HG03039 (cell line): ENCODE data around the gene CSMD2.

Source experiments
- ATAC-seq: cut with Tn5 transposase; IDR thresholded peaks from one replicate; pipeline ENCODE4 v1.9.1; 2021; ENCODE audit warnings: mild to moderate bottlenecking, moderate library complexity; ENCODE audit not compliant: unreplicated experiment

Gene CSMD2

DNA sequence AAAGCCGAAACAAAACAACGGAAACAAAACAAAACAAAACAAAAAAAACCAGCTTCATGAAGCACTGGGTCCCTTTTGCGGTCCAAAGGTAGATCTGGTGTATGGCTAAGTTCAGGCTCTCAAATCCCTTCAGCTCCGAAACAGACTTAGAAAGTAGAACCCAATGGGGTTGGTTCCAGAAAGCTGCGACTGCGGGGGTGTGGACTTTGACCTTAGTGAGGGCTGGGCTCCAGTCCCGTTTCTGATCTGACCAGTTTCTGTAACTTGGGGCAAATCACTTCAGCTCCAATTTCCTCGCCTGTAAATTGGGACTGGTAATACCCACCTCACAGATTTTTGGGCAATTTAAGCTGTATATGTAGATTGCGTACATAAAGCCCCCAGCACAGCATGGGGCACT, 587.4 kb downstream of the CSMD2 start:
- ATAC-seq = no peak

GRCh38 chr1:33576821-33577599, 588.0 kb downstream of the CSMD2 start:
- ATAC-seq = no peak

DNA sequence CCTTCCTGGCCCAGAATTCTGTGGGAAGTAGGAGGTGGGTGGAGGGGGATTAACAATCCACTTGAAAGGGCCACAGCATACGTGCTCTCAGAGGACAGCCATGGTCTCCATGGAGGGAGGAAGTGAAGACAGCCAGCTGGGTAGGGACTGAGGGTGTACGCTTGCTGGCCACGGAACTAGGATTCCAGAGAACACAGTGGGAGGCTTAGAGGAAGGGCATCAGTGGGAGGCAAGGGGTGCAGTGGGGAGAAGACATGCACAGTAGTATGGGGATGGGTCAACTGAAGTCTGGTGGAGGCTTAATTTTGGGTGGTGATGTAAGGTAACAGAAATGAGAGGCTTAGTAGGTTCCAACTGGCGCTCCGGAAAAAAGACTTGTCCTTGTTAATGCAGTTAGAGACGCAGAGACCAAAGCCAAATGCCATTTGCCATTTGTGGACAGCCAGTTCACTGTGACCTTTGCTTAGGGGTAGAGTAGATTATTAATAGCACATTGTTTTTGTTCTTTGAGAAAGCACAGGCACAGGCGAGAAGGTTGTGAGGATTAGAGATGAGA, 589.6 kb downstream of the CSMD2 start:
- ATAC-seq = no peak

GRCh38 chr1:33573661-33574060, 591.4 kb downstream of the CSMD2 start:
- ATAC-seq = no peak

DNA sequence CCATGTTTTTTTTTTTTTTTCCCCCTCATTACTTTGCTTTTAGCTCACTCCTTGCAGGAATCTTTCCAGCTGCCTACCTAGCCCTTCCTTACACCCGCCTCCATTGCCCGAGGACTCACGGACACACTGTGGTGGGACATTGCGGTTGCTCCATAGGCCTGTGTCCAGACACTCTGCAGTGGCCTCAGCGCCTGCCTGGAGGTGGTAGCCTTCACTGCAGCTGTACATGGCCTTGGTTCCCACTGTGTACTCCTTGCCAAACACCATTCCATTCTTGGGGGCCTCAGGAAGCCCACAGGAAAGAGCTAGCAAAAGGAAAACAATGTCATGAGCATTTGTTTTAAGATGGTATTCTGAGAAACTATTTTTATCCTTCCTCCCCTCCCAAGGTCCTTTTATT, 592.6 kb downstream of the CSMD2 start:
- no peak for ATAC-seq

GRCh38 chr1:33569331-33569730, 595.7 kb downstream of the CSMD2 start:
- no peak for ATAC-seq

- no peak for ATAC-seq
Observed at GRCh38 chr1:33563699-33564098, 601.3 kb downstream of the CSMD2 start.

DNA sequence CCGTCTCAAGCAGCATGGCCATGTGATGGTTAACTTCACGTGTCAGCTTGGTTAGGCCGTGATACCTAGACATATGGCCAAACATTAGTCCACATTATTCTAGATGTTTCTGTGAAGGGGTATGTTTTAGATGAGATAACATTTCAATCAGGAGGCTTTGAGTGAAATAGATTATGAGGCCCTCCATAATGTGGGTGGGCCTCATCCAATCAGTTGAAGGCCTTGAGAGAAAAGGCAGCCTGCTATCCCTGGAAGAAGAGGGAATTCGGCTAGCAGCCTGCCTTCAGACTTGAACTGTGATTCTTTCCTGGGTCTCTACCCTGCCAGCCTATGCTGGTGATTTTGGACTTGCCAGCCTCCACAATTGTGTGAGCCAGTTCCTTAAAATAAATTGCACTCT, 602.5 kb downstream of the CSMD2 start:
- ATAC-seq = no peak

GRCh38 chr1:33561576-33561975, 603.5 kb downstream of the CSMD2 start:
- ATAC-seq = no peak

DNA sequence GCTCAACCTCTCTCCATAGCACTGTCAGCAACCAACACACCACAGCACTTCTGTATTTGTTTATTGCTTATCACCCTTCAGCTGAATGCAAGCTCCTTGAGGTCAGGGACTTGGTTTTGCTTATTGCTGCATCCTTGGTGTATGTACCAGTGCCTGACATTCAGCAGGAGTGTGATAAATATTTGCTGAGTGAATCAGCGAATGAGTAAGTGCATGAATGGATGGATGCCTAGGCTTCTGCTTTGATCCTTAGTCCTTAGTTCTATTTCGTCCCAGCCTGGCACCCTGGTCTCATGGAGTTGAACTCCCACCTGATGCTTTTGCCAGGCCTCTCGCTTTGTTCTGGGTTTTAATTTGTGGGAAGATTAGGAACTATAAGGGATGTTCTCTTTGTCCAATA, 604.4 kb downstream of the CSMD2 start:
- ATAC-seq = no peak

DNA sequence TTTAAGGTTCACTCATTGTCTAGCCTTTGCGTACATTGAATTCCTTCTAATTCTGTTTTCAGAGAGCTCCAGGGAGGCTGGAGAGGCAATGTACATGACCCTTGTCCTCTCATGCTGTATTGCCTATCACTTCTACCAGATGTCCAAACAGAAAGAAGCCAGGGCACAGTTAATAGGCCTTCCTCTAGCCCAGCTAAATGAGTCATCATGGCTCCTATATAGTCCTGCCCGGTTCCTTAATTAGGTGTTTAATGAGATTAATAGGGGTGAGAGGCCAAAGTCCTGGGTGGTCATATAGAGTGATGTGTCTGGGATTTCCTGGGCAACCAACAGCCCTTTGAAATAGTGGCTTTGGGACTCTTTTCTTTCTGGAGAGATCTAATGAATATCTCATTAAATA, 616.3 kb downstream of the CSMD2 start:
- ATAC-seq = no peak

- no peak for ATAC-seq
Observed at GRCh38 chr1:33548319-33548718, 616.7 kb downstream of the CSMD2 start.

GRCh38 chr1:33547576-33547975, 617.5 kb downstream of the CSMD2 start:
- no peak for ATAC-seq

DNA sequence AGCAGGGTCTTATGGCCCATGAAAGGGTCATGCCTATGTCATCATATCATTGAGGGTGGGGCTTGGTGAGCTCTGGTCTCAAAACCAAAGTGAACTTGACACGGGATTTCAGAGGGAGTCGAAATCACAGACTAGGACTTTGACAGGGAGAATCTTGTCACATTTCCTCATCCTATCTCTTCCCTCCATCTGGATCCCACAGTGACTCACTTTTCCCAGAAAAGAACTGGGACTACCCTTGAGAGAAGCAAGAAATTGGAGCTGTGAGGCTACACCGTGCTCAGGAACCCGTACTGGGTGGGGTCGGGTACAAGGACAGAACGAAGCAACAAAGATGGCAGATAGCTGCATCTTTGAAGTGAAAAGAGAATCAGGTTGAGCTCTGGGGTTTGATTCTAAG, 623.1 kb downstream of the CSMD2 start:
- no peak for ATAC-seq

DNA sequence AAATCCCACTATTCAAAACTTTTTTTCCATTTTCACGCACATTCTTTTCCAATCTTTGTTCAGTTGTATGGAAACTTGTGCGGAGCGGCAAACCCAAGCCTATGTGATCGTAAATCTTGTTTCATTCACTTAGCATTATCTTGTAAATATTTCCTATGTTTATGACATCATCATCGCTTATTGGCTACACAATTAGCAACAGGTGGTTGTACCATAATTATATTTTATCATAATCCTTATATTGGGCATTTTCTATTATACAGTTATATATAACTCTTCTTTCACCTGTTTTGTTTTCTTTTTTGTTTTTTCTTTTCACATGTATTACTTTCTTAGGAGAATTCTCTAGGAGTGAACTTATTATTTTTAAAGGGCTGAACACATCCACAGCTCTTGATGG, 627.1 kb downstream of the CSMD2 start:
- ATAC-seq = no peak

GRCh38 chr1:33535334-33535733, 629.7 kb downstream of the CSMD2 start:
- no peak for ATAC-seq

DNA sequence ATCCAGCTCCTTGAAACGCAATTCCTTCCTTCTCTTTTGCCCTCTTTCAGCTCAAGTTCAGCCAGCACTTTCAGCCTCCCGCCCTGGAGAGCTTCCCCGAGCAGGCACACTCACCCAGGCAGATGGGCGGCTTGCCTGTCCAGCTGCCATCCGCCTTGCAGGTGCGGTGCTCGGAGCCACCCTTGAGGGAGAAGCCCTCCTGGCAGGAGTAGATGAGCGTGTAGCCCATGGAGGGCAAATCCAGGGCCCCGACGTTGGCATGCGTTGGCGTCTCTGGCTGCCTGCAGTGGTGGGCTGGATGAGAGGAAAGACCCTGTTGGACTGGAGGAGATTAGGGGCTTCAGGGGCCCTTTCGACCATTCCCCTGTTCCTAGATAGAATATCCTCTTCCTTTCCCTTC, 632.1 kb downstream of the CSMD2 start:
- no peak for ATAC-seq

DNA sequence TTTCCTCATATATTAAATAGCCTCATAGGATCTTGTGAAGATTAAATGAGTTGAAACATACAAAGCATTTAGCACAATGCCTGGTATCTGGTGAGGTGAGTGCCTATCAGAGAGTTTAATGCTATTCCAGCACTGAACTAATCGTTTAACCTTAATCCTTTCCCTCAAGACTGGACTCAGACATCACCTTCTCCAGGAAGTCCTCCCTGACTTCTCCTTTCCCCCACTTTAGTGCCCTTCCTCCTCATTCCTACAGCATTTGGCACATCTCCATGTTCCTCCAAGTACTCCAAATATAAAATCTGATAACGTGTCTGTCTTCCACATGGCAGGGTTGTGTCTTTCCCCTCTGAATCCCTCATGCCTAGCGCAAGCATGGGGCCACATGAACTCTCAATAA, 632.8 kb downstream of the CSMD2 start:
- ATAC-seq = no peak

DNA sequence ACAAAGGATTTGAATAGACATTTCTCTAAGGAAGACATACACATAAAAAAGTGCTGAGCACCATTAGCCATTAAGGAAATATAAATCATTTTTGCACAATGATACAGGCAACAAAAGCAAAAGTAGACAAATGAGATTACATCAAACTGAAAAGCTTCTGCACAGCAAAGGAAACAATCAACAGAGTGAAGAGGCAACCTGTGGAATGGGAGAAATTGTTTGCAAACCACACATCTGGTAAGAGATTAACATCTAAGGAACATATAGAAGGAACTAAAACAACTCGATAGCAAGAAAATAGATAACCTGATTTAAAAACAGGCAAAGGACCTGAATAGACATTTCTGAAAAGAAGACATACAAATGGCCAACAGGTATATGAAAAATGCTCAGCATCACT, 635.1 kb downstream of the CSMD2 start:
- no peak for ATAC-seq

GRCh38 chr1:33527934-33528333, 637.1 kb downstream of the CSMD2 start:
- no peak for ATAC-seq

DNA sequence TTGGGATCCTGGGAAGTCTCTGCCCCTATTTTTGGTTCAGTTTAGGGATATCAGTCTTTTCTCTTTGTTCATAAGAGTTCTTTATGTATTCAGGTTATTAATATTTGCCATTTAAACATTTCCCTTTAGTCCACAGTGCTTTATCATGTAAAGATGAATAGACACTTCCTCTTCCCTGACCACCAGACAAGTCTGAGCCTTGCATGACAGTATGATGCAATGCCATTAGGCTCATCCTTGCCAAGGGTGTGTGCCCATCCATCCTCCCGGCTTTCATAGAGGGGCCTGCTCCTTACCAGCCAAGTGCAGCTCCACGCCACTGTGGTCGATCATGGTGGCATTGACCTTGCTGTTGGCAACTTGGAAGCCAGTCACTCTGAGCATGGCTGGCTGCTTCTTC, 640.4 kb downstream of the CSMD2 start:
- no peak for ATAC-seq

GRCh38 chr1:33519240-33519884, 645.7 kb downstream of the CSMD2 start:
- ATAC-seq = no peak
